Stimulated activated CD4-positive, alpha-beta T cell treated with anti-CD3 and anti-CD28 coated beads, Interleukin-1b, Interleukin-23, amount 100 ng/mL, for 48 hours (primary cell): ENCODE results near the gene RPL19.
A peak's percentile ranks its signal among the peaks of the same experiment; 100 is the strongest.
"Not testable (repeated sequence)": the region's sequence is repeated elsewhere in the genome, so short reads cannot be mapped to it uniquely, and the experiment has no call there.

Experiments used
- DNase-seq: peaks from one replicate; pipeline ENCODE4 v3.0.0-alpha.2; 2020

The RPL19 gene

DNA sequence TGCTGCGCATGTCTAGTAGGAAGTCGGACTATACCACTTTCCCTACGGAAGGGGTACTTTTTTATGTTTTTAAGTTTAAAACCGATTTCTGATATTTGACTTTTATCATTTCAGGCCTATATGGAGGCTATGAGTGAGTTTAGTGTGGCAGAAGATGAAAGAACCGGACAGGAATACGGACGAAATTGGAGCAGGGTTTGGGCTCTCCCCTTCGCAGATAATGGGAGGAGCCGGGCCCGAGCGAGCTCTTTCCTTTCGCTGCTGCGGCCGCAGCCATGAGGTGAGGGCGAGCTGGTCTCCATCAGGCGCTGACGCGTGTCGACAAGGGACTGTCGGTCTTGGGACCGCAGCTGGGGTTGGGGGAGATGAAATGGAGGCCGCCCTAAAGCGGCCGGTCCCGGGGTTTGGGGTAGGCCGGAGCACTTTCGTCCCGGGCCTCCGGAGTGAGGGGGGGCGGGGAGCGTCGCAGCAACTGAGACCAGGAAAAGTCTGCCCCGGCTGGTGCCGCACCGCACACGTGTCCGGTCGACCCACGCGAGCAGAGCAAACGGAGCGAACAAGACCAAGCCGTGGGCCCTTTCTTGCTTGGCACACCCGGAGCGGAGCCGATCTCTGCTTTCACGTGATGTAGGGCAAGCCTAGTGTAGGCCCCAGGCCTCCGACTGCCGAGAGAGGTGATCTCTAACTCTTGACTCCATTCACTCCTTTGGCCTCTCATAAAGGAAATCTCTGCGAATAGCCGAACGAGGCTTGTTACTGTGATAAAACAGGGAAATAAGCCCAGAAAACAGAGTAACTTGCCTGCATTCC is at the start of gene RPL19:
TSS of gene RPL19 (plus strand) at position 214 of the 810 bp plus-strand sequence. CDS start at position 276, 62 bp downstream.
- DNase-seq, result peak; percentile 79

DNA sequence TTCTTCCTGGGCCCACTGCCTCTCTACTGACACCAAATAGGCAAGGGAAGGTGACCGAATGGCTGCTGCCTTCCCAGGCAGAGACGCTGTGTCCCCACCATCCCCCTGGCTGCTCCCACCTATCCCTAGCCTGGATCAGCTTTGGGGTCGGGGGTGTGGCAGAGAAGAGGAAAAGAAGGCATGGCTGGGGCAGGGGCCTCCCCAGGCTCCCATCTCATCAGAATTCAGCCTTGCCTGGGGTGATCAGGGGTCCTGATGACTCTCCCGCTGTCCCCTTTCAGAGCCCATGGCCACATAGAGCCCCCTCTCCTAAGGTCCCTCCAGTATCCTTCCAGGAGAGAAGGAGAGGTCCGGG is 49.3 kb upstream of the RPL19 start:
- no peak for DNase-seq

DNA sequence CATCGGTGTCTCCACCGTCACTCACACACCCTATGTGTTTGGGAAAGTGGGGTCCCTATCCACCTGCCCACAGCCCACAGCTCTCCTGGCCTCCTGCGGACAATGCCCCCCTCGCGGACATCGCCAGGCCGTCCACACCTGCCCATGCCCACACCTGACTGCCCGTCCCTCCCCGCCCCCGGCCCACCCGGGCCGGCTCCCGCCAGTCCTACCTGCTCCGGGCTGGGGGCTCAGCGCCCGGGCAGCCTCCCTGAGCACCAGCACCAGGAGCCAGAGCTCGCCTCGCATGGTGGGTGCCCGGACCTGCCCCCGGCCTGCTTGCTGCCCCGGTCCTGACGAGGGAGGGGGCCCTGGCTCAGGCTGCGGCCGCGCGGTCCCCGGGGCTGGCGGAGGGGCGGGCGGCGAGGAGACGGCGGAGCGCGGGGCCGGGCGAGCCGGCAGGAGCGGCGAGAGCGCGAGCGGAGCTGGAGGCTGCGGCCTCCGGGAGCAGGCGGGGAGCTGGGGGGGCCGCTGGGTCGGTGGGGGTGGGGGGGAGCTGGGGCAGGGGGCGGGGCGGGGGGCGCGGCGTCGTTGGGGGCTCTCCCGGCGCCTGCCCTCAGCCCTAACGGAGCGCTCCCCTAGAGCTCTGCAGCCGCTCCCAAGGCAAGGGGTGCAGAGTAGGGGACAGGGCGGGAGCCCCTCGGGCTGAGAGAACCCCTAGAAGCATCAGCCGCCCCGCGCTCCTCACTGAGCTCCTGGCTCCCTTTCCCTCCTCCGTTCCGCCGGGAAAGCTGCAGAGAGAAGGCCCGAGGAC is 48.7 kb upstream of the RPL19 start, which contains the start of gene PLXDC1:
TSS of gene PLXDC1 (minus strand) at position 488 of the 793 bp plus-strand sequence. CDS start at position 288, 200 bp downstream.
- no peak for DNase-seq

GRCh38 chr17:39151943-39152818 is 47.9 kb upstream of the RPL19 start:
- DNase-seq, result peak; percentile 23

DNA sequence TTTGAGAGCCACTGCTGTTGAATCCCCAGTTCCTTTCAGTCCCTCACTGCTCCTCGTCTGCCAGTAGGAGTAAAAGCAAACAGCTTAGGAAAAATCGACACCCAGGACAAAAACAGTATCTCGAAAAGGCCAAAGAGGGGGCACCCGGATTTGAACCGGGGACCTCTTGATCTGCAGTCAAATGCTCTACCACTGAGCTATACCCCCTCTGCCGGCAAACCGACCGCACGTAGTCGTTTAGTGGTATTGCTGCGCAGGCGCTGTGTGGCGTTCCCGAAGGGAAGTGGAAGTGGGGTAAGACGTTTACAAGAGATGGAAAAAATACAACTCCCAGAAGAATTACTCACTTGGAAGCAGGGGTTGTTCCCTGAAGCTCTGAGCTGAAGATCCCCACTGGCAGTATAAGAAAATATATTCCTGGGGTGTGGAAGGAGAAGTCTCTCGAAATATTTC is 46.5 kb upstream of the RPL19 start:
- DNase-seq, result peak; percentile 91

DNA sequence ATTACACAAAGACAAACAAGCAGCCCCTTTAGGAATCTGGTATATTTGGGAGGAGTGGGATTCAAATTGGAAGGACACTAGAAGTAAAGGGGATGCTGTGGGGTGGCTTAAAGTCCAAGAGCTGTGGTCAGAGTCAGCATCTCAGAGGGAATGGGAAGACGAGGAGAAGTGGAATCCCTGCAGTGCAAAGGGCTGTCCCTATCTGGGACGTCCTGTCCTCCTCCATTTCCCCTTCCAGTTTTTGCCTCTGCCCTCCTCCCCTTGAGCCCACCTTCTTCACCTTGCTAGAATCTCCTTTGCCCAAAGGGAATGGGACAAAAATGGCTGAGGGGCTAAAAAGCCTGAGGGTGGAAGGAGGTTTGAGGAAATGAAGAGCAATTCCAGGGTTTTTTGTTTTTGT is 44.4 kb upstream of the RPL19 start:
- no peak for DNase-seq

DNA sequence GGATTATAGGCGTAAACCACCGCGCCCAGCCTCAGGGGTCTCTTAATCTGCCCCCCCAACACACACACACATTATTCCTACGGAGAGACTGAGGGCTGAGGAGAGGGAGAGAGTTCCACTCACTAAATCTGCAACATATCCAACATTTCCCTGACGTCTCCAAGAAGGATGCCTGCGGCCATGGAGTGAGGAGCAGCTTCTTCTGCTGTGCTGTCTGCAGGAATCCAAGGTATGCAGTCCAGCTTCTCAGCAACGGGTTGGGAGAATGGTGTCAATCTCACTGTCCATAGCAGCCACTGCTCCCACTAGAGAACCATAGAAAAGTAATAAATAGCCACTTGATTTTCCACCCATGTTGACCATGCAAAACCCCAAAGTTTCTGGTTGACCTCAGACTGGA is 43.6 kb upstream of the RPL19 start:
- DNase-seq, result no peak

GRCh38 chr17:39158623-39159022 is 41.5 kb upstream of the RPL19 start:
- no peak for DNase-seq

GRCh38 chr17:39161962-39162361 is 38.1 kb upstream of the RPL19 start:
- no peak for DNase-seq

DNA sequence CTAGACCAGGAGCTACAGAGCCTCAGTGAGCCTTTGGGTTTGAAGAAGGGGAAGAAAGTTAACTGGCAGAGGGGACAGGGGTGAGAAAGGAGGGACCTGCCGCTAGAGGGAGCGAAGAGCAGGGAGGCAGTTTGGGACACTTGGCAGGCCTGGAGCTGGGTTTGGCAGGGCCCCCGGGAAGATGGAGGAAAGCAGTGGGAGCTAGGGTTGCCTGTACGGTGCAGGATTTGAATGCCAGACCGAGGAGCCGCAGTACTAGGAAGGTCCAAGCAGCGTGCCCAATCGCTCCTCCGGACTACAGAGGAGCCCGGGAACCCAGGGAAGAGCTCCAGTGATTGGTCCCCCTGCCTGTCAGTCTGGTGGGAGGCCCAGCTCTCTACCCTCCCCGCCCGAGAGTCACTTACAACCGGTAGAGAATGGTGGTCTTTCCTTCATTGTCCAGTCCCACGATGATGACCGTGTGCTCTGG is 35.4 kb upstream of the RPL19 start:
- peak; percentile 76 for DNase-seq

DNA sequence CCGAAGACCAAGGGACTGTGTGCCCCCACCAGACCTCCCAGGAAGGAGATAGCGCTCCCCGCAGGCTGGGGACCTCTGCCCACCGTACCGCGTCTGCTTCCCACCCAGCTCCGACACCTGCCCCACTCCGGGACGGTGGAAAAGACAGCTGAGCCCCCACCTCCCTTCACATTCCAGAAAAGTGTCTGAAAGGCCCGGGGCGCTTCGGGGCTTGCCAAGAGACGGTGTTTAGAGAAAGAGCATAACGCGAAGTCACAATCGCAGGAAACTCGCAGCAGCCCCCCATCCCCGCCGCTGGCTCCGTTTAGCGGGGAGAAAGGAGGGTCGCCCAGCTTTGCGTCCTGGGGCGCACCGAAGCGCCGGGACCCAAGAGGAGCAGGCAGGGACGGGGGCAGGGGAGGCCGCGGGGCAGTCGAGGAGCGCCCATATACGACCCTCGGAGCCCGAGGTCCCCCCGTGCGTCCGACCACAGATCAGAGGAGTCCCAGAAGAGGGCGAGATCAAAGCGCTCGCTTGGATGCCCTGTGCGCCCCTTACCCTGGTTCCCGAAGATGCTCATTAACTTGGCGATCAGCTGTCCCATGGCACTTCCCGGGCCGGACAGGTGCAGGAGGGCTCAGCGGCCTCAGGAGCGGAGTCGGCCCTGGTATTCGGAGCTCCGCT is 34.8 kb upstream of the RPL19 start:
- no peak for DNase-seq

- DNase-seq, result no peak
Measured at GRCh38 chr17:39165841-39166349, 34.2 kb upstream of the RPL19 start, which contains the start of gene ARL5C. Gene ARL5C (minus strand): TSS chr17:39166161. CDS start chr17:39165760, 401 bp downstream.

- no peak for DNase-seq
Measured at GRCh38 chr17:39166437-39167335, 33.4 kb upstream of the RPL19 start.

DNA sequence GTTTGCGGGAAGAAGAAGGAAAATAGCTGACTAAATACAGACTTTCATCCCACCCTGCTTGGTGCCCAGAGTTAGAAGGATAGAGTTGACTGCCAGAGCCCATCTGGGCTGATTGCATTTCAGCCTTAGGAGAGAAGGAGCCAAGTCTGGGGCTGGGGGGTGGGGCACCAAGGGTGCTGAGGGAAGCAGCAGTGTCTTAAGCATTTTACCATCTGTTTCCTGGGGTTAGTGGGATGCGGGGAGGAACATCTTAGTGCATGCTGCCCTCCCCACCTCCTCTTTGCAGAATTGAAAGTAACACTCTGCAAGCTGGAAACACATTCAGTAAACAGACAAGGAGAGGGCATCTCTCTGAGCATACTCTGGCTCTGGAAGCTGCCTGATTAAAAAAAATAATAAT is 32.6 kb upstream of the RPL19 start:
- no peak for DNase-seq

- not testable (repeated sequence) for DNase-seq
Measured at GRCh38 chr17:39168503-39168902, 31.6 kb upstream of the RPL19 start.

DNA sequence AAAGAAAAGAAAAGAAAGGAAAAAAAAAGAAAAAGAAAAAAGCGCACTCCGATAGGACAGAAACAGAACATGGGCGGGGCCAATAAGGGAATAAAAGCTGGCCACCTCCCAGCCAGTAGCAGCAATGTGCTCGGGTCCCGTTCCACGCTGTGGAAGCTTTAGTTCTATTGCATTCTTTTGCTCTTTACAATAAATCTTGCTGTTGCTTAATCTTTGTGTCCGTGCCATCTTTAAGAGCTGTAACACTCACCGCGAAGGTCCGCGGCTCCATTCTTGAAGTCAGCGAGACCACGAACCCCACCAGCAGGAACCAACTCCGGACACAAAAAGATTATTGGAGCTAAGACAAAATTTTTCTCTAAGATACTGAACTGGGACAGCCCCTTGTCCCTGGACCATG is 31.0 kb upstream of the RPL19 start:
- DNase-seq, result no peak

- DNase-seq, result no peak
Measured at GRCh38 chr17:39169518-39169917, 30.6 kb upstream of the RPL19 start.

DNA sequence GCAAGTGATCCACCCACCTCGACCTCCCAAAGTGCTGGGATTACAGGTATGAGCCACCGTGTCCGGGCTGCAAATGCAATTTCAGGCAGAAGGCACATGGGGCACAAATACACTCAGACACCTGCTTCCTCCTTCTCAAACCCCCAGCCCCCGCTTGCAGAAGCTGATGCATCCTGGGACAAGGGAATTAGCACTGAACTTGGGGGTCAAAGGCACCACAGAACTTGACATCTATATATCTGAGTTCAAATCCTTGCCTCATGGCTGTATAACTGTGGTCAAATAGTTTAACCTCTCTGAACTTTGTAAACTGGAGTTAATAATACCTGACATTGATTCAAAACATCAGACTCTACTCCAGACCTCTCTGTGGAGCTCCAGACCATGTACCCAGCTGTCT is 30.0 kb upstream of the RPL19 start:
- no peak for DNase-seq

- DNase-seq, result no peak
Measured at GRCh38 chr17:39170558-39170957, 29.5 kb upstream of the RPL19 start.

DNA sequence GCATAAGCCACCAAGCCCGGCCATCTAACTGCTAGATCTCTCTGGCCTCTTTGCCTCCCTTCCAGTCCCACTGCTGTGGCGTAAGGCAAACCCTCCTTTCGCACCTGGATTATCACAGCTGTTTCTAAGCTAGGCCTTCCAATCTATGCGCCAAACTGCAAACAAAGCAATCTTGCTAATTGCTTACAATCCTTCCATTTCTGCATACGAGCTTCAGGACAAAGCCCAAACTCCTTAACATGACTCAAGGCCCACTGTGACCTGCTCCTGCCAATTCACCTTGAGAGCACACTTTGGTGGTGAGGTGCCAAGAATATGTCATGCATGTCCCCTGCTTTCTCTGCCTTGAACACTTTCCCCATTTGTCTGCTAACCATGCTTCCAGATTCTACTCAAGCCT is 28.1 kb upstream of the RPL19 start:
- DNase-seq, result no peak

DNA sequence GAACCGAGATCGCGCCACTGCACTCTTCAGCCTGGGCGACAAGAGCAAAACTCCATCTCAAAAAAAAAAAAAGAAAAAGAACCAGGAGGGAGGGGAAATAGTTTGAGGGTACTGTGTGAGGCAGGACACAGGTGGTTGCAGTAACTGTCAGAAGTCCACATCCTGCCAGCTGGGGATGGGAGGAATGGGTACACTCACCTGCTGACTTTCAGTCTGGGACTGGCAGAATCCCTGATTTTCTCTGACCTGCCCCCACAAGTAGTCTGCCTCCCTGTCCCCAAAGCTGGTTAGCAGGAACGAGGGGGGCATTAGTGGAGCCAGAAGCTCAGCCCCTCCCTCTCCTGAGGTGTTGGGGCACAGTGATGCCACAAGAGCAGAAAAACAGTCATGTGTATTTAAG is 27.0 kb upstream of the RPL19 start:
- DNase-seq, result no peak
